Measurements from ENCODE around the gene MGLL.
"Not testable (repeated sequence)": the region's sequence is repeated elsewhere in the genome, so short reads cannot be mapped to it uniquely, and the experiment has no call there.

The MGLL gene

DNA sequence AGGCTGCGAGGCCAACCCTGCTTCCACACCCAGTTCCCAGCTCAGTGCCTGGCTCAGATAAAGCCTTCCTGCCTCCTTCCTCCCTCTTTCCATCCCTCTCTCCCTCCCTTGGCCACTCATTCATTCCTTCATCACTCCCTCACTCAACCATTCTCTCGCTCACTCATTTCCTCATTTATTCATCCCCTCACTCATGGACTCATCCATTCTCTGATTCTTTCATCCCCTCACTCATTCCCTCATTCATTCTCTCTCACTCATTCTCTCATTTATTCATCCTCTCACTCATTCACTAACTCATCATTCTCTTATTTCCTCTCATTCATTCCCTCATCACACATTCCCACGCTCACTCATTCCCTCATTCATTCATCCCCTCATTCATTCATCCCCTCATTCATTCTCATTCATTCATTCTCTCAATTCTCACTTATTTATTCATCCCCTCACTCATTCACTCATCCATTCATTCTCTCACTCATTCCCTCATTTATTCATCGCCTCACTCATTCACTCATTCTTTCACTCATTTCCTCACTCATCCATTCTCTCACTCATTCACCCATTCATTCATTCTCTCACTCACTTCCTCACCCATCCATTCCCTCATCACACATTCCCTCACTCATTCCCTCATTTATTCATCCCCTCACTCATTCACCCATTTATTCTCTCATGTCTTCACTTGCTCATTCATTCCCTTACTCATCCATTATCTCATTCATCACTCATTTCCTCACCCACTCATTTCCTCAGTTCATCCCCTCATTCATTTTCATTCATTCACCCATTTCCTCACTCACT is 136.4 kb downstream of the MGLL start:
- DNase-seq: no peak

DNA sequence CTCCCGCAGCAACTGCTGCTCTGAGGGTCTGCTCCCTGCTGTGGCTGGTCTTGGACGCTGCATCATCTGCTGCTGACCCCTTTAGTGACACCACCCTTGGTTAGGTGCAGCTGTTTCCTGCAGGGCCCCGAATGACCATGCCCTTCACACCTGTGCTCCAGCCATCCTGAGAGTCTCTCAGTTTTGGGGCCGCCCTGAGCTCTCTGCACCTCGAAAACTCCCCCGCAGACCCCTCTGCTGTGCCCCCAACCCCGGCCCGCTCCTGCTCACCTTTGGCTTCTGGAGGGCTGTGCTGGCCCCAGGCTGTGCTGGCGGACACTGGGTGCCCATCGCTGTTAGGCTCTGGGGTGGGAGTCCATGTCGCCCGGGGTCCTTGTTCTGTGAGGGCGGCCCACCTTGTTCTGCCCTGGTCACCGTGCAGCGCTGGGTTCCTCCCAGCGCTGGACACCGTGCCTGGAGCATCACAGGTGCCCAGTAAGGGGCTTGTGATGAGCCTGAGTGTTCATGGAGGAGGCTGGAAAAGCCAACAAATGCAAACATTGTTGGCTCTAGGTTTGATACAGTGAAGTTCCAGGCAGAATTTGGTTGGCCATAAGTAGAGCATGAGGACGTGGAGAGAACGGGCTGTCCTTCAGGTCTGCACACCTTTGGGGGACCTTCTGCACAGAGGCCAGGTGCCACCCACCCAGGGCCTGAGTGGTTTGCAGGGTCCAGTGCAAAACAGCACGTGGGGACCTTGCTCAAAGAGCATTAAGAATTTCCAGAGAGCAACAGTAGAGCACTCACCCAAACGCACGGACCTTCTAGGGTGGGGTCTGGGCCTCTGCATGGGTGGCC is 137.2 kb downstream of the MGLL start:
- DNase-seq: no peak

DNA sequence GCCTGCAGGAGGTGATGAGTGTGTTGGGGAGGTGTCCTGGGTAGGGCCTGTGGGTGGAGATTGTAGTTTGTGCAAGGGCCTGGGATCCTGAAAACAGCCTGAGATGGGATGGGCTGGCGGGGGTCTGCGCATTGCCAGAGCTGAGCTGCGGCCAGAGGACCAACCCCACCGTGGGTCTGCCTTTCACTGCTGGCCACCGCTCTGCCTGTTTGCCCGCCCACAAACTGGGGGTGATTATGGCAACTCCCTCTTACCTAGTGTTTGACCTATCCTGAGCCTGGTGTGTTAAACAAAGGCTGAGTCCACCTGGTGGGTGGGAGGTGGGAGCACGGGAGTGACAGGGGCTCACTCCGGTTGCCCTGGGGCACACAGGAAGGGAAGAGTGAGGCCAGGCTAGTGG is 139.8 kb downstream of the MGLL start:
- DNase-seq: no peak

GRCh38 chr3:127682175-127682554 is 140.2 kb downstream of the MGLL start:
- DNase-seq: not testable (repeated sequence)

- peak; percentile 40 for DNase-seq
Observed at GRCh38 chr3:127680798-127681221, 141.5 kb downstream of the MGLL start.

DNA sequence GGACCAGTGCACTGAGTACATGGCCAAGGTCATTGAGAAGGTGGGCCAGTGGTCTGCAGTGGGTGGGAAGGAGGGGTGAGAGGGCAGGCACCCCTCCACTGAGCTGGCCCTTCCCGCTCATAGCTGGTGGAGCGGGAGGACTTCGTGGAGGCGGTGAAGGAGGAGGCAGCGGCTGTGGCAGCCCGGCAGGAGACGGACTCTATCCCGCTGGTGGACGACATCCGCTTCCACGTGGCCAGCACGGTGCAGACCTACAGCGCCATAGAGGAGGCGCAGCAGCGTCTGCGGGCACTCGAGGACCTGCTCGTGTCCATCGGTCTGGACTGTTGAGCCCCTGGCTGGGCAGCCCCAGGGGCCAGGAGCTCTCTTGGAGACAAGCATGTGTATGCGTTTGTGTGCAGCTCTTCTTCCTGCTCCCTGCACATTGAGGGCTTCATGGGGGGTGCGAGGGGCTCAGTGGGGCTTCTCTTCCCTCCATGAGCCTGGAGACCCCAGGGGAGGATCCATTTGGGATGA is 142.1 kb downstream of the MGLL start:
- DNase-seq: no peak

DNA sequence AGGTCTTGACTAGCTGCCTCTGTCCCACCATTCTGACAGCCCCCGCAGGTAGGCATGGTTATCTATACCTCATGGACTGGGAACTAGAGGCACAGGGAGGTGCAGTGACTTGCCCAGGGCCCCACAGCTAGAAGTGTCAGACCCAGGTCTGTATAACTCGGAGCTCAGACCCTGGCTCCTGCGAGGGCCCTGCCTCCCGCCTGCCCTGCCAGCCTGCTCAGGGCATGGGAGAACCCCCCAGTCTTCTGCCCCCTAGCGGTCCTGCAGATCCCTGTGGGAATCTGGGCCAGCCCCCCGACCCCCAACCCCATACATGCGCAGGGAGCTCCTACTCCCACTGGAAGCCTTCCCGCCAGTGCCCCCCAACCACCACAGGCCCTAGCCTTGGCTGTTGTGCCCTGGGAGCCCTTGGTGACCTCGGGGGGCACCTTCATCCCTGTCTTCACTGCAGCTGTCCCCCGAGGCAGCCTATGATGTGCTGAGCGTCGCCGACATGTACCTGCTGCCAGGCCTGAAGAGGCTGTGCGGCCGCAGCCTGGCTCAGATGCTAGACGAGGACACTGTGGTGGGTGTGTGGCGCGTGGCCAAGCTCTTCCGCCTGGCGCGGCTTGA is 142.7 kb downstream of the MGLL start:
- no peak for DNase-seq

- peak; percentile 49 for DNase-seq
Observed at GRCh38 chr3:127678611-127679533, 143.4 kb downstream of the MGLL start.

DNA sequence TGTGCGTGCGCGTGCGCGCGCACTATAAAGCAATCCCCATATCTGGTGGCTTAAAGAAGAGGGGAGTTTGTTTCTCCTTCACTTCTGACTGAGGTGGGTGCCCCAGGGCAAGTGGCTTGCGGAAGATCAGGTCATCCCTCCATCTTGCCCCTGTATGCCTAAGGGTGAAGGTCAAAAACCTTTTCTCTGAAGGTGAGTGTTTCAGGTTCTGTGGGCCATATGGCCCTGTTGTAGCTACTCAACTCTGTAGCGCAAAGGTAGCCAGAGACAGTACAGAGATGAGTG is 144.1 kb downstream of the MGLL start:
- DNase-seq: no peak

GRCh38 chr3:127677541-127678314 is 144.6 kb downstream of the MGLL start:
- DNase-seq: no peak

DNA sequence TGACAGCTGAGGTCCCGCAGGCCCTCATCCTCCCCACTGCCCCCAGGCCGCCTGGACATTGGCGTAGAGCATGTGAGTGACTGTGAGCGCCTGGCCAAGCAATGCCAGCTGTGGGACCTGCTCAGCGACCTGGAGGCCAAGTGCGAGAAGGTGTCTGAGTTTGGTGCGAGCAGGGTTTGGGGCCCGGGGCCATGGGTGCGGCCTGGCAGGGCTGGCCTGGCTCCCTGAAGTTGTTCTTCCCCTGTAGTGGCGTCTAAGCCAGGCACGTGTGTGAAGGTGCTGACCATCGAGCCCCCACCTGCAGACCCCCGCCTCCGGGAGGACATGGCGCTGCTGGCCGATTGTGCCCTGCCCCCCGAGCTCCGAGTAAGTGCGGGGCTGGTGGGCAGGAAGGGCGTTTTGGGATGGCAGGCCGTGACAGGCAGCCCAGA is 145.4 kb downstream of the MGLL start:
- no peak for DNase-seq

- DNase-seq: no peak
Observed at GRCh38 chr3:127676456-127676855, 145.9 kb downstream of the MGLL start.

DNA sequence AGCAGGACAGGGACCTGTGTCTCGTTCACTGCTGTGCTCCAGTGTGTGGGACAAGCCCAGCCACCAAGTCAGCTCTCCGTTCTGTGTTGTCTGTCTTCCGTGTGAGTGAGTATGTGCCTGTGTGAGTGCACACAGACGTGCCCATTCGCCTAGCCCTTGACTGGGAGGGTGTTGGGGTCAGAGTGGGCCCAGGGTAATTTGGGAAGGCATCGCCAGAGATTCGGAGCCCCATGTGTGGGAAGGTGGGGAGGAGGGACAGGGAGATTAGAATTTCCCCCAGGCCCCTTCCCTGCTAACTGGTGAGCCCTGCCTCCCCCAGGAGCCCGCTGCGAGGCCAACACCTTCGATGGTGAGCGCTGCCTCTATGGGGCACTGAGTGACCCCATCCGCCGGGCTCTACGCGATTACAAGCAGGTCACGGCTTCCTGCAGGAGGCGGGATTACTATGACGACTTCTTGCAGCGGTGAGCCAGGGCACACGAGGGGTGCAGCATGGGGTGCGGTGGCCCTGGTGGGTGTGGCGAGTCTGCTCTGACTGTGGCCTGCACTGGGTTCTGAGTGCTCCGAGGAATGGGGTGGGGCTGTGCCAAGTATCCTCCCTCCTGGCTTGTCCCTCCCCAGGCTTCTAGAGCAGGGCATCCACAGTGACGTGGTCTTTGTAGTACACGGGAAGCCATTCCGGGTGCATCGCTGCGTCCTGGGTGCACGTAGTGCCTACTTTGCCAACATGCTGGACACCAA is 146.5 kb downstream of the MGLL start:
- no peak for DNase-seq

- peak; percentile 44 for DNase-seq
Observed at GRCh38 chr3:127674790-127675189, 147.5 kb downstream of the MGLL start.

DNA sequence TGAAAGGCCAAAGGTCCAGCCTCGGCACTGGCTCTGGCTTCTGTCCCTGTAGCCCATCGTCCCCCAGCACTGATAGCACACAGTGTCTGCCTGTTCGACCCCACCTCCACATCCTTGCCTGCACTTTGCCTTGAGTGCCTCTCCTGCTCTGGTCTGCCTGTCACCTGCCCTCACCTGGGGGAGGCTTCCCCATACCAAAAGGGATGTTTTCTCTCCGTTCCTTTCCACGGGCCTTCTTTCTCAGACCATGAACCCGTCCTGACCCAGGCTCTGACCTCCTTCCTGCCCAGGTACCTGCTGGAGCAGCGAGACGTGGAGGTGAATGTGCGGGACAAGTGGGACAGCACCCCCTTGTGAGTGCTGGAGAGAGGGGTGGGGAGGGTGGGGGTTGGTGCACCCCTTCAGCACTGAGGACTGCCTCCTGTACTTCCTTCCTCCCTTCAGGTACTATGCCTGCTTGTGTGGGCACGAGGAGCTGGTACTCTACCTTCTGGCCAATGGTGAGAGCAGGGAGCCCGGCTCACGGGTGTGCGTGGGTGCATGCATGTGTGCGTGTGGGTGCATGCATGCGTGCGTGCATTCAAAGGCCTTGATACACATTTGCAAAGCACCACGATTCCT is 148.1 kb downstream of the MGLL start:
- peak; percentile 52 for DNase-seq

- peak; percentile 78 for DNase-seq
Observed at GRCh38 chr3:127673191-127674100, 148.9 kb downstream of the MGLL start.

DNA sequence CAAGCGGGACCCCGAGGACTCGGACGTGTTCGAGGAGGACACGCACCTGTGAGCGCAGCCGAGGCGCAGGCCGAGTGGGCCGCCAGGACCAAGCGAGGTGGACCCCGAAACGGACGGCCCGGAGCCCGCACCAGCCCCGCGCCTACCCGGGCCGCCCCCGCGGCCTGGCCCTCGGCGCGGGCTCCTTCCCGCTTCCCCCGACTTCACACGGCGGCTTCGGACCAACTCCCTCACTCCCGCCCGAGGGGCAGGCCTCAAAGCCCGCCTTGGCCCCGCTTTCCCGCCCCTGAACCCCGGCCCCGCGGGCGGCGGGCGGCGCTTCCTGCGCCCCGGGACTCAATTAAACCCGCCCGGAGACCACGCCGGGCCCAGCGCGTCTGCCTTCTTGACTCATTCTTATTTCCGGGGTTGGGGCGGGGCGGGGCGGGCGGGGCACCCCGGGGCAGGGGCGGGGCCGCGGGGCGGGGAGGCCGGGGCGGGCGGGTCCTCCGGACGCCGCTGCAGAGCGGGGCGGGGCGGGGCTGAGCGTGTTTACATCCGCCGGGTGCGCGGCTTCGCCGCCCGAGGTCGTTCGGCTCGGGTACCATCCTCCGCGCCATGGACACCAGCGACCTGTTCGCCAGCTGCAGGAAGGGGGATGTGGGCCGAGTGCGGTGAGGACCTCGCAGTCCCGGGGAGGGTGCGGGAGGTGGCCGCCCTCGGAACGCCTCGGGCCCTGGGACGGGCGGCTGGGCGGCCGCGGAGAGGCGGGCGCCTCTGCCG is 149.7 kb downstream of the MGLL start, which contains the start of gene ABTB1:
TSS of gene ABTB1 (plus strand) at position 524 of the 762 bp plus-strand sequence. CDS start at position 598, 74 bp downstream.
- DNase-seq: peak; percentile 92
